ENCODE results near the gene SMIM1.
"Not testable (repeated sequence)": the region's sequence is repeated elsewhere in the genome, so short reads cannot be mapped to it uniquely, and the experiment has no call there.

SMIM1 gene

GRCh38 chr1:3747903-3748302 is 24.6 kb upstream of the SMIM1 start:
- DNase-seq, result no peak
- in situ Hi-C loops (cut with HindIII; ENCODE audit: low pct_ligation_motif_present, low sequenced_read_pairs), result no loop called here
- Histone ChIP-seq H3K36me3 (replicated peaks) (no peaks in the 10 kb centered on the region), H3K4me3 (ENCODE audit: low read depth, low read length) (no peak overlapping the region), H3K27me3 (replicated peaks) (no peaks in the 10 kb centered on the region), H3K27ac (no peak overlapping the region)
- TF ChIP-seq CTCF (IDR thresholded peaks at IDR 0.05; ENCODE audit: low read depth, low read length, missing control alignments), result no peak

- H3K27me3 ChIP-seq (replicated peaks); in situ Hi-C loops (cut with HindIII; ENCODE audit: low pct_ligation_motif_present, low sequenced_read_pairs); DNase-seq; H3K36me3 ChIP-seq (replicated peaks); H3K4me3 ChIP-seq (ENCODE audit: low read depth, low read length); H3K27ac ChIP-seq: not testable (repeated sequence)
These were observed 24.1 kb upstream of the SMIM1 start for GRCh38 chr1:3748316-3748900.

- H3K36me3 ChIP-seq (replicated peaks), result no peaks in the 10 kb centered on the region
- H3K4me3 ChIP-seq (ENCODE audit: low read depth, low read length), result no peak overlapping the region
- H3K27me3 ChIP-seq (replicated peaks), result no peaks in the 10 kb centered on the region
- no peak for TF ChIP-seq CTCF (IDR thresholded peaks at IDR 0.05; ENCODE audit: low read depth, low read length, missing control alignments)
- DNase-seq, result no peak
- no peak overlapping the region for H3K27ac ChIP-seq
- in situ Hi-C loops (cut with HindIII; ENCODE audit: low pct_ligation_motif_present, low sequenced_read_pairs), result no loop called here
These were observed 23.0 kb upstream of the SMIM1 start for GRCh38 chr1:3749512-3749911.

GRCh38 chr1:3750741-3751140 is 21.8 kb upstream of the SMIM1 start:
- TF ChIP-seq CTCF (IDR thresholded peaks at IDR 0.05; ENCODE audit: low read depth, low read length, missing control alignments), result no peak
- in situ Hi-C loops (cut with HindIII; ENCODE audit: low pct_ligation_motif_present, low sequenced_read_pairs), result no loop called here
- DNase-seq, result no peak
- Histone ChIP-seq H3K27ac (no peak overlapping the region), H3K36me3 (replicated peaks) (no peaks in the 10 kb centered on the region), H3K27me3 (replicated peaks) (no peaks in the 10 kb centered on the region), H3K4me3 (ENCODE audit: low read depth, low read length) (no peak overlapping the region)

GRCh38 chr1:3752400-3752945 is 20.1 kb upstream of the SMIM1 start, which contains the start of gene CCDC27:
CCDC27 (plus strand) TSS chr1:3752450; CDS start chr1:3752482, 32 bp downstream.
- Histone ChIP-seq H3K4me3 (ENCODE audit: low read depth, low read length) (no peak within 1 kb of the TSS), H3K36me3 (replicated peaks) (no peaks in the 10 kb centered on the region), H3K27me3 (replicated peaks) (no peaks in the 10 kb centered on the region), H3K27ac (no peak within 1 kb of the TSS)
- no peak for TF ChIP-seq CTCF (IDR thresholded peaks at IDR 0.05; ENCODE audit: low read depth, low read length, missing control alignments)
- in situ Hi-C loops (cut with HindIII; ENCODE audit: low pct_ligation_motif_present, low sequenced_read_pairs), result no loop called here
- no peak for DNase-seq

GRCh38 chr1:3753656-3754454 is 18.7 kb upstream of the SMIM1 start:
- no peak overlapping the region for H3K4me3 ChIP-seq (ENCODE audit: low read depth, low read length)
- no peaks in the 10 kb centered on the region for H3K36me3 ChIP-seq (replicated peaks)
- H3K27ac ChIP-seq, result no peak overlapping the region
- DNase-seq, result no peak
- in situ Hi-C loops (cut with HindIII; ENCODE audit: low pct_ligation_motif_present, low sequenced_read_pairs), result no loop called here
- no peaks in the 10 kb centered on the region for H3K27me3 ChIP-seq (replicated peaks)
- TF ChIP-seq CTCF (IDR thresholded peaks at IDR 0.05; ENCODE audit: low read depth, low read length, missing control alignments), result no peak
